MM.1S (cell line): ENCODE data around the gene KCMF1.

ENCODE experiments used
- EZH2phosphoT487 ChIP-seq: fragments of 300-600 bp; sonication (generic); IDR thresholded peaks from 2 replicates; pipeline ENCODE4 v1.6.1; 2018; ENCODE audit warnings: antibody characterized with exemption, low read length
- TF ChIP-seq, protein P1 (sequence below): fragments of 300-600 bp; sonication (generic); IDR thresholded peaks from 2 replicates; pipeline ENCODE4 v1.5.1; 2016; ENCODE audit warnings: antibody characterized with exemption, low read length, mixed read lengths

DNA sequence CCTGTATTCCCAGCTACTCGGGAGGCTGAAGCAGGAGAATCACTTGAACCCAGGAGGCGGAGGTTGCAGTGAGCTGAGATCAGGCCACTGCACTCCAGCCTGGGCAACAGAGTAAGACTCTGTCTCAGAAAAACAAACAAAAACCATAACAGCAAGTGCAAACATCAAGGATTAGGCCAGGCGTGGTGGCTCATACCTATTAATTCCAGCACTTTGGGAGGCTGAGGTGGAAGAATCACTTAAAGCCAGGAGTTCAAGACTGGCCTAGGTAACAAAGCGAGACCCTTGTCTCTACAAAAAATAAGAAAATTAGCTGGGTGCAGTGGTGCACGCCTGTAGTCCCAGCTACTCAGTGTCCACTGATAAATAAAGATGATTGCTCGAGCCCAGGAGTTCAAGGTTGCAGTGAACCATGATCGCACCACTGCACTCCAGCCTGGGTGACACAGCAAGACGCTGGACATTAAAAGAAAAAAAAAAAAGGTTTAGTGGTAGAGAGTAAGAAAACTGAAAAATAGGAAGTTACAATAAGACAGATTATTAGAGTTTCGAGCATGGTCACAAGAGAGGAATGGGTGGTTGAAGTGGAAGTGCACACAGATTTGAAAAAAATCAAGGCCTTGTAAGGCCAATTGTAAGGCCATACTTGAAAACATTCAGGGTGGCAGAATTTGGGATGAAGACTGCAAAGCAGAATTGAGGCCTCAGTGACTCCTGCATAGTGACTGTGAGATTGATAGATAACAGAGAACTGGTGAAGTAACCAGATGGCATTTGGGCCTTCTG lies 6.4 kb upstream of the KCMF1 start:
- TF ChIP-seq, protein P1, sequence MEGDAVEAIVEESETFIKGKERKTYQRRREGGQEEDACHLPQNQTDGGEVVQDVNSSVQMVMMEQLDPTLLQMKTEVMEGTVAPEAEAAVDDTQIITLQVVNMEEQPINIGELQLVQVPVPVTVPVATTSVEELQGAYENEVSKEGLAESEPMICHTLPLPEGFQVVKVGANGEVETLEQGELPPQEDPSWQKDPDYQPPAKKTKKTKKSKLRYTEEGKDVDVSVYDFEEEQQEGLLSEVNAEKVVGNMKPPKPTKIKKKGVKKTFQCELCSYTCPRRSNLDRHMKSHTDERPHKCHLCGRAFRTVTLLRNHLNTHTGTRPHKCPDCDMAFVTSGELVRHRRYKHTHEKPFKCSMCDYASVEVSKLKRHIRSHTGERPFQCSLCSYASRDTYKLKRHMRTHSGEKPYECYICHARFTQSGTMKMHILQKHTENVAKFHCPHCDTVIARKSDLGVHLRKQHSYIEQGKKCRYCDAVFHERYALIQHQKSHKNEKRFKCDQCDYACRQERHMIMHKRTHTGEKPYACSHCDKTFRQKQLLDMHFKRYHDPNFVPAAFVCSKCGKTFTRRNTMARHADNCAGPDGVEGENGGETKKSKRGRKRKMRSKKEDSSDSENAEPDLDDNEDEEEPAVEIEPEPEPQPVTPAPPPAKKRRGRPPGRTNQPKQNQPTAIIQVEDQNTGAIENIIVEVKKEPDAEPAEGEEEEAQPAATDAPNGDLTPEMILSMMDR, result no peak
- TF ChIP-seq EZH2phosphoT487, result no peak
